Activated CD8-positive, alpha-beta T cell treated with anti-CD3 and anti-CD28 coated beads, Interleukin-2, amount 10 ng/mL, durations not matched to agents 7 days and 5 days (primary cell): ENCODE results near the gene ZNF296. TPM values are rescaled to one million over a fixed set of nuclear protein-coding genes. Genes with fewer than 3 reads are reported as not detected.

Experiments used
- ATAC-seq: fragments of 150-1000 bp; cut with Tn5 transposase; one replicate; pipeline ENCODE4 v1.10.0; 2021; ENCODE audit warnings: moderate library complexity
- CTCF ChIA-PET: fragments of 350-600 bp; sonication (Branson Sonifier 250); formaldehyde crosslinking; loops from one replicate; lab custom pipeline; 2021; ENCODE audit warnings: antibody characterized with exemption; lab: Charles Lee
- POLR2A ChIA-PET: fragments of 350-600 bp; sonication (Branson Sonifier 250); formaldehyde crosslinking; loops from one replicate; lab custom pipeline; 2021; ENCODE audit warnings: antibody characterized with exemption; lab: Charles Lee
- DNase-seq: peaks from one replicate; pipeline ENCODE4 v3.0.0-alpha.2; 2020
- H3K27ac Mint-ChIP-seq: one replicate; pipeline ENCODE4 v1.8.0; 2021; ENCODE audit warnings: mild to moderate bottlenecking, mixed read lengths
- H3K27me3 Mint-ChIP-seq: one replicate; pipeline ENCODE4 v1.8.0; 2021; ENCODE audit warnings: low read depth, mixed read lengths
- H3K36me3 Mint-ChIP-seq: one replicate; pipeline ENCODE4 v1.8.0; 2021; ENCODE audit warnings: low read depth, mixed read lengths
- H3K4me1 Mint-ChIP-seq: one replicate; pipeline ENCODE4 v1.8.0; 2021; ENCODE audit warnings: low read depth, mixed read lengths
- H3K4me3 Mint-ChIP-seq: one replicate; pipeline ENCODE4 v1.8.0; 2021; ENCODE audit warnings: mild to moderate bottlenecking, mixed read lengths
- H3K9me3 Mint-ChIP-seq: one replicate; pipeline ENCODE4 v1.8.0; 2022; ENCODE audit warnings: mixed read lengths; ENCODE audit not compliant: insufficient read depth
- total RNA-seq, 2 experiments: library from RNA; stranded (reverse); gene quantifications; one replicate each; pipeline ENCODE4 v1.2.3, GENCODE V29; 2021

ZNF296 gene
- total RNA-seq, 2 experiments from 2014 or later, result 6.2 to 6.3 TPM

DNA sequence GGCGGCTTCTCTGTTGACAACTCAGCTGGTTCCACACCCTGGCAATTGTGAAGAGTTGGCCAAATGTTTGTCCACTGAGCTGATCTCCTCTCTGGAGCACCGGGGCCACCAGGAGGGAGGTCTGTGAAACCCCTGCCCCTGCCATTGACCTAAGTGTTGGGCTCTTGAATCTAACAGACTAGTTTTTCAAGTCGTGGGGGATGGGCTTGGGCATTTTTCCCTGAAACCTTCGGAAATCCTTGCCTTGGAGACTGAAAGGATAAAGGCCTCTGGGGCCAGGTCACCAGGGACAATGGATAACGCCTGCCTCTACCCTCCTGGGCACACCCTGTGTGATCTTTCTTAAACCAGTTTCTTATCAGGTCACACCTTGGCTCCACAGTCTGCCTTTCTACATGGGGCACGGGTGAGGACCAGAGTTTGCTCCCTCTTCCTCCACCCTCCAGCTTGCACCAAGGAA lies 3.7 kb upstream of the ZNF296 start:
- peak; percentile 4 for ATAC-seq
- Mint-ChIP-seq H3K4me1 (peaks cover 49% of the 10 kb centered on the region), H3K27ac (peak overlapping the region; percentile 86), H3K4me3 (peak overlapping the region; percentile 98), H3K27me3 (no peaks in the 10 kb centered on the region), H3K9me3 (no peaks in the 10 kb centered on the region), H3K36me3 (peaks cover 23% of the 10 kb centered on the region)
- CTCF ChIA-PET, result interaction anchor here (0.7 to 2.7 kb wide), 6 partner anchors 12 to 189 kb away, joined by 3 to 10 read pairs (median 4); partner anchors contain the start of genes BLOC1S3, TOMM40 and TRAPPC6A
- peak; percentile 44 for DNase-seq
- POLR2A ChIA-PET, result interaction anchor here (1.0 to 2.0 kb wide), 3 partner anchors 12 to 99 kb away, joined by 3 to 13 read pairs (median 3); partner anchors contain the start of genes BLOC1S3 and PPP1R37

- ChIA-PET POLR2A (interaction anchor here (0.7 to 2.0 kb wide), 6 partner anchors 8 to 99 kb away, joined by 3 to 13 read pairs (median 4); partner anchors contain the start of genes BLOC1S3, CLASRP and PPP1R37), CTCF (interaction anchor here (0.7 to 2.7 kb wide), 7 partner anchors 13 to 425 kb away, joined by 3 to 10 read pairs (median 4); partner anchors contain the start of genes BLOC1S3, TOMM40 and TRAPPC6A)
- Mint-ChIP-seq H3K4me3 (peak within 1 kb of the TSS; percentile 98), H3K4me1 (peaks cover 55% of the 10 kb centered on the region), H3K27ac (peak within 1 kb of the TSS; percentile 86), H3K27me3 (no peaks in the 10 kb centered on the region), H3K9me3 (no peaks in the 10 kb centered on the region), H3K36me3 (peaks cover 26% of the 10 kb centered on the region)
- ATAC-seq (peak; percentile 63), DNase-seq (peak; percentile 82)
Observed at GRCh38 chr19:45079063-45079910, 3.0 kb upstream of the ZNF296 start, which contains the start of gene GEMIN7. GEMIN7 (plus strand) TSS chr19:45079260; CDS start chr19:45090115, 10,855 bp downstream.

- ChIA-PET CTCF (interaction anchor here (1.0 to 2.7 kb wide), 4 partner anchors 19 to 424 kb away, joined by 3 to 10 read pairs (median 6); partner anchors contain the start of genes BLOC1S3, TOMM40 and TRAPPC6A), POLR2A (interaction anchor here (0.7 to 2.0 kb wide), 4 partner anchors 9 to 39 kb away, joined by 4 to 13 read pairs (median 4); partner anchors contain the start of genes CLASRP and PPP1R37)
- H3K27me3 Mint-ChIP-seq, result no peaks in the 10 kb centered on the region
Observed at GRCh38 chr19:45078390-45079062, 2.2 kb upstream of the ZNF296 start.

GRCh38 chr19:45076851-45077730 lies 813 bp upstream of the ZNF296 start:
- ATAC-seq, result no peak
- H3K36me3 Mint-ChIP-seq, result peaks cover 24% of the 10 kb centered on the region
- POLR2A ChIA-PET, result interaction anchor here (0.6 to 1.3 kb wide), 2 partner anchors 10 to 16 kb away, joined by 3 to 5 read pairs; partner anchors contain the start of gene PPP1R37
- peak overlapping the region; percentile 85 for H3K4me3 Mint-ChIP-seq
- H3K4me1 Mint-ChIP-seq, result peaks cover 53% of the 10 kb centered on the region
- CTCF ChIA-PET, result interaction anchor here (0.9 kb wide), 1 partner anchor 15 kb away, joined by 3 read pairs; no protein-coding TSS in a partner anchor
- no peaks in the 10 kb centered on the region for H3K9me3 Mint-ChIP-seq
- DNase-seq, result no peak
- peak overlapping the region; percentile 78 for H3K27ac Mint-ChIP-seq
- no peaks in the 10 kb centered on the region for H3K27me3 Mint-ChIP-seq

More at GRCh38 chr19:45078390-45079062, 2.2 kb upstream of the ZNF296 start:
- no peak for ATAC-seq
- no peak for DNase-seq
- peak overlapping the region; percentile 86 for H3K27ac Mint-ChIP-seq
- H3K4me1 Mint-ChIP-seq, result peaks cover 55% of the 10 kb centered on the region
- H3K36me3 Mint-ChIP-seq, result peaks cover 26% of the 10 kb centered on the region
- peak overlapping the region; percentile 98 for H3K4me3 Mint-ChIP-seq
- H3K9me3 Mint-ChIP-seq, result no peaks in the 10 kb centered on the region

- Mint-ChIP-seq H3K27ac (peak overlapping the region; percentile 86), H3K4me3 (peak overlapping the region; percentile 85), H3K27me3 (no peaks in the 10 kb centered on the region), H3K9me3 (no peaks in the 10 kb centered on the region), H3K4me1 (peaks cover 40% of the 10 kb centered on the region), H3K36me3 (peaks cover 22% of the 10 kb centered on the region)
- ChIA-PET POLR2A (interaction anchor here (1.3 kb wide), 1 partner anchor 12 kb away, joined by 4 read pairs; no protein-coding TSS in a partner anchor), CTCF (interaction anchor here (1.0 to 2.4 kb wide), 3 partner anchors 15 to 87 kb away, joined by 3 to 7 read pairs (median 5); no protein-coding TSS in a partner anchor)
- DNase-seq (peak; percentile 72), ATAC-seq (peak; percentile 43)
Observed at GRCh38 chr19:45075301-45076028, 813 bp downstream of the ZNF296 start.

- DNase-seq, result no peak
- POLR2A ChIA-PET, result interaction anchor here (1.3 kb wide), 1 partner anchor 13 kb away, joined by 4 read pairs; no protein-coding TSS in a partner anchor
Observed at GRCh38 chr19:45074744-45075300, 1.5 kb downstream of the ZNF296 start.

DNA sequence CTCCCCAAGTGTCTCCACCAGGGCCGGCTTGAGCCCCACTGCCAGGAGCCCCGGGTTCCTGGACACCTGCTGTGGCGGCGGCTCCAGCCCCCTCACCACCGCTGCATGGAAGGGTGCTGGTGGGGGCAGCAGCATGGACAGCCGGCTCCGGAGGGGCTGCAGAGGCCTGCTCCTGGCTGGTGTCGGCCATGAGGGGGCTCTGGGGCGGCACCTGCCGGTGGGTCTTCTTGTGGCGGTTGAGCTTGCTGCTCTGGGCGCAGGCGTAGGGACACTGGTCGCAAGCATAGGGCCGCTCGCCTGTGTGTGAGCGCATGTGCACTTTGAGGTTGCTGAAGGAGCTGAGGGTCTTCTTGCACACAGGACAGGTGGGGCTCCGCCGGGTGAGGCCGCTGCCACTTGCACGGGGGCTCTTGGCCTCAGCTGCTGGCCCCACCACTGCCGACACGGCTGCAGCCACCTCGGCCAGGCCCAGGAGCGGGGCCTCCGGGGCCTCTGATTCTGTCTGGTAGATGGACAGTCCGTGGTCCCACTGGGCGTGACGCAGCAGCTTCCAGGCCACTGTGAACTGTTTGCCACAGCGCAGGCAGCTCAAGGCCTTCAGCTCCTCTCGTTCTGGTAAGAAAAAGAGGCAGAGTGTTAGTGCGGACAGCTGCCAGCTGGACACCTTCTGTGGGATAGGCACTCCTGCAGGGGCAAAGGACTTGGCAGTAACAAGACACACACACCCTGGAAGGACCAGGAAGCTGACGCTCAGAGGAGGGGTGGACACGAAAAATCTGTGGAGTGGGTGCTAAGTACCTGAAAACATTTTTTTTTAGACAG lies 4.1 kb downstream of the ZNF296 start:
- H3K4me1 Mint-ChIP-seq, result peaks cover 20% of the 10 kb centered on the region
- POLR2A ChIA-PET, result interaction anchor here (0.9 kb wide), 1 partner anchor 13 kb away, joined by 5 read pairs; no protein-coding TSS in a partner anchor
- H3K27ac Mint-ChIP-seq, result peak overlapping the region; percentile 49
- no peaks in the 10 kb centered on the region for H3K9me3 Mint-ChIP-seq
- ATAC-seq (no peak), DNase-seq (no peak)
- CTCF ChIA-PET, result interaction anchor here (0.6 to 0.9 kb wide), 2 partner anchors 12 to 107 kb away, joined by 3 to 4 read pairs; no protein-coding TSS in a partner anchor
- no peak overlapping the region for H3K4me3 Mint-ChIP-seq
- no peaks in the 10 kb centered on the region for H3K27me3 Mint-ChIP-seq
- peaks cover 29% of the 10 kb centered on the region for H3K36me3 Mint-ChIP-seq

More at GRCh38 chr19:45074744-45075300, 1.5 kb downstream of the ZNF296 start:
- ATAC-seq, result no peak
- Mint-ChIP-seq H3K9me3 (no peaks in the 10 kb centered on the region), H3K36me3 (peaks cover 27% of the 10 kb centered on the region), H3K4me3 (peak overlapping the region; percentile 85), H3K27me3 (no peaks in the 10 kb centered on the region), H3K27ac (peak overlapping the region; percentile 50), H3K4me1 (peaks cover 35% of the 10 kb centered on the region)
- CTCF ChIA-PET, result interaction anchor here (1.0 to 2.4 kb wide), 4 partner anchors 15 to 104 kb away, joined by 3 to 7 read pairs (median 4); partner anchors contain the start of genes BLOC1S3 and TRAPPC6A

DNA sequence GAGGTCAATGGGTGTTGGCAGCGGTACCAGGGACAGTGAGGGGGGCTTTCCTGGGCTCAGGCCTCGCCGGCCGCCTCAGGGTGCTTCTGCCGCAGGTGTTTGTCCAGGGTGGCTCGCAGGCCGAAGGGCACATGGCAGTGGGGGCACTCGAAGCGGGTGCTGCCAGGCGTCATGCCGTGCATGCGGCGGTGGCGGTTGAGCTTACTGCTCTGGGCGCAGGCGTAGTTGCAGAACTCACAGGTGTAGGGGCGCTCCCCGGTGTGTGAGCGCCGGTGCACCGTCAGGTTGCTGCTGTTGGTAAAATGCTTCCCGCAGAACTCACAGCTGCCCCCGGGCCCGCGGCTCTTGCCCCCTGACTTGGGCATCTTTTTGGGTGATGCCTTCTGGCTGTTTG lies 4.7 kb downstream of the ZNF296 start:
- DNase-seq (no peak), ATAC-seq (no peak)
- H3K9me3 Mint-ChIP-seq, result no peaks in the 10 kb centered on the region
- peaks cover 31% of the 10 kb centered on the region for H3K36me3 Mint-ChIP-seq
- H3K27me3 Mint-ChIP-seq, result no peaks in the 10 kb centered on the region
- CTCF ChIA-PET, result interaction anchor here (0.9 kb wide), 1 partner anchor 12 kb away, joined by 4 read pairs; no protein-coding TSS in a partner anchor
- no peak overlapping the region for H3K27ac Mint-ChIP-seq
- POLR2A ChIA-PET, result interaction anchor here (0.9 kb wide), 1 partner anchor 12 kb away, joined by 5 read pairs; no protein-coding TSS in a partner anchor
- peaks cover 13% of the 10 kb centered on the region for H3K4me1 Mint-ChIP-seq
- H3K4me3 Mint-ChIP-seq, result no peak overlapping the region
